Measurements from ENCODE around the gene RAE1.

GRCh38 chr20:57374343-57374930, 23.4 kb downstream of the RAE1 start:
- TF ChIP-seq POLR2AphosphoS5 (IDR thresholded peaks at IDR 0.05) (no peak), CTCF (IDR thresholded peaks at IDR 0.05) (no peak), POLR2A (IDR thresholded peaks at IDR 0.05) (no peak)

Measured in breast epithelium (tissue), 3 donors.